Urinary bladder (tissue), 4 donors: ENCODE measurements around the gene BRINP2. TPM values are rescaled to one million over a fixed set of nuclear protein-coding genes. Genes with fewer than 3 reads are reported as not detected.

Source experiments
- DNase-seq: peaks from one replicate; pipeline ENCODE4 v3.0.0-alpha.2; 2015; ENCODE audit errors: extremely low spot score
- H3K27ac ChIP-seq: one replicate; pipeline ENCODE4 v1.5.1; 2013; ENCODE audit warnings: low read depth, mild to moderate bottlenecking, moderate library complexity
- H3K36me3 ChIP-seq: one replicate; pipeline ENCODE4 v1.6.1; 2013; ENCODE audit warnings: mild to moderate bottlenecking, moderate library complexity; ENCODE audit not compliant: insufficient read depth
- H3K4me1 ChIP-seq: one replicate; pipeline ENCODE4 v1.6.1; 2013; ENCODE audit warnings: mild to moderate bottlenecking, moderate library complexity; ENCODE audit not compliant: insufficient read depth
- H3K4me3 ChIP-seq: one replicate; pipeline ENCODE4 v1.5.1; 2013; ENCODE audit warnings: low read depth, low read length
- WGBS: extraction: QIAGEN DNeasy Blood & Tissue Kit; methylation state at CpG from one replicate; pipeline ENCODE4 v1.1.7; 2013; 5-methylcytosine and 5-hydroxymethylcytosine counted together
- polyA plus RNA-seq: library from polyadenylated mRNA; stranded (reverse); fragments of 200-250 nt; gene quantifications from one replicate; pipeline ENCODE4 v1.2.3, GENCODE V29; 2013
- total RNA-seq: library from RNA; depleted of rRNA; stranded (reverse); fragments of >200 nt; gene quantifications from one replicate; pipeline ENCODE4 v1.2.3, GENCODE V29; 2014
- donor health status: healthy with polysubstance abuse.
- donor health status: healthy.

BRINP2 gene
- total and polyA plus RNA-seq, 2 donors, result 0.25 to 0.90 TPM

DNA sequence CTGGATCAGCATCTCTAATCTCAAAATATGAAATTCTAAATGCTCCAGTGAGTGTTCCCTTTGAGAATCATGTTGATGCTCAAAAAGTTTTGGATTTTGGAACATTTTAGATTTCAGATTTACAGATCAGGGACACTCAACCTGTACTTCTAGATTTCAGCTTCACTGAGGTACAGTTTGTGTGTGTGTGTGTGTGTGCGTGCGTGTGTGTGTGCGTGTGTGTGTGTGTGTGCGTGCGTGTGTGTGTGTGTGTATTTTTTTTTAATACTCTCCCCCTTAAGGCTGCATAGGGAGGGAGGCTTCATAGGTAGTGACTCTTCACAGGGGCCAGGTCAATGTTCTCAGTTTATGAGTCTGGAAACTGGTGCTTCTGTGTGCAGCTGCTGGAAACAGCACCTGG, 77.5 kb downstream of the BRINP2 start:
- WGBS, result 89% methylated on average over 5 of the region's 5 CpGs
- Histone ChIP-seq H3K36me3 (no peaks in the 10 kb centered on the region), H3K4me3 (no peak overlapping the region), H3K4me1 (no peaks in the 10 kb centered on the region), H3K27ac (no peak overlapping the region)
- no peak for DNase-seq

DNA sequence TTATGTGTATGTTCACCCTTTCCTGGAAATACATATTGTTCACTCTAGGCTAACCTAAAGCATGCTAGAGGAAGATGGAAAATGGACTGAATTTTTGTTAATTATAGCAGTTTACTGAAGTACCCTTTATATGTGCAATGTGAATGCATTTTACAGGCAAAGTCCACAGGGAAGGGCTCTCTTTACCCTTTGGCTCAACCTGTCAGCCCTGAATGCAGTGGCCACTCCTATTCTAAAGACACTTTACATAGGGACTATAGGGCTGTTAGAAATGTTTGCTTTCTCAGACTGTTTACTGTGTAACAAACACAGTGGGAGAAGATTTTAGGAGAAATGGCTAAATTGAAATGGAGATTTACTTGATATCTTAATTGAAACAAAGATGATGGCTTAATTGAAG, 78.5 kb downstream of the BRINP2 start:
- Histone ChIP-seq H3K36me3 (no peaks in the 10 kb centered on the region), H3K4me1 (no peaks in the 10 kb centered on the region), H3K4me3 (no peak overlapping the region), H3K27ac (no peak overlapping the region)
- no peak for DNase-seq

DNA sequence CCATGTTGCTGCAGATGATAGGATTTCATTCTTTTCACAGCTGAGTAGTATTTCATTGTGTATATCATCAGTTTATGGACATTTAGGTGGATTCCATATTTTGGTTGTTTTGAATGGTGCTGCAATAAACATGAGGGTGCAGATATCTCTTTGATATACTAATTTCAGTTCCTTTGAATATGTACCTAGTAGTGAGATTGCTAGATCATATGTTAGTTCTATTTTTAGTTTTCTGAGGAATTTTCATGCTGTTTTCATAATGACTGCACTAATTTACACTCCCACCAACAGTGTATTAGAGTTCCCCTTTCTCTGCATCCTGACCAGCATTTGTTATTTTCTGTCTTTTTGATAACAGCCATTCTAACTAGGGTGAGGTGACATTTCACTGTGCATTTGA, 82.1 kb downstream of the BRINP2 start:
- Histone ChIP-seq H3K4me1 (no peaks in the 10 kb centered on the region), H3K4me3 (no peak overlapping the region), H3K36me3 (no peaks in the 10 kb centered on the region), H3K27ac (no peak overlapping the region)
- no peak for DNase-seq

DNA sequence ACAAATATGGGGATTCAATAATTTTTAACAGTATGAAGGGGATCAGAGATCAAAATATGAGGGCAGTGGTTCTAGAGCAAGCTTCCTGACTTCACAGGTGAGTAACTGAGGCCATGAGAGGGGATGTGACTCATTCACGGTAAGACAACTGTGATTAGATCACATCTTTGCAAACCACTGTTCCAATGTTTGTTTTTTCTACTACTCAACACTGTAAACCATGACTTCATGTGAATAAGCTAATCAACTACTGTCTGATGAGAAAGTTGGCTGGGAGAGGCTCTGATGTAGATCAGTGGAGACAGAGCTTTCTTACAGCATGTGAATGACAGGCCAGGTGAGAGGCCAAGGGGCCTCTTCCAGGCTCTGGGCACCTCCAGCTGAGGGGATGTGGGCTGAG, 84.7 kb downstream of the BRINP2 start:
- no peak for DNase-seq
- H3K4me1 ChIP-seq, result no peaks in the 10 kb centered on the region
- WGBS, result 60% methylated on average over 1 of the region's 1 CpG
- H3K27ac ChIP-seq, result no peak overlapping the region
- H3K4me3 ChIP-seq, result no peak overlapping the region
- no peaks in the 10 kb centered on the region for H3K36me3 ChIP-seq

DNA sequence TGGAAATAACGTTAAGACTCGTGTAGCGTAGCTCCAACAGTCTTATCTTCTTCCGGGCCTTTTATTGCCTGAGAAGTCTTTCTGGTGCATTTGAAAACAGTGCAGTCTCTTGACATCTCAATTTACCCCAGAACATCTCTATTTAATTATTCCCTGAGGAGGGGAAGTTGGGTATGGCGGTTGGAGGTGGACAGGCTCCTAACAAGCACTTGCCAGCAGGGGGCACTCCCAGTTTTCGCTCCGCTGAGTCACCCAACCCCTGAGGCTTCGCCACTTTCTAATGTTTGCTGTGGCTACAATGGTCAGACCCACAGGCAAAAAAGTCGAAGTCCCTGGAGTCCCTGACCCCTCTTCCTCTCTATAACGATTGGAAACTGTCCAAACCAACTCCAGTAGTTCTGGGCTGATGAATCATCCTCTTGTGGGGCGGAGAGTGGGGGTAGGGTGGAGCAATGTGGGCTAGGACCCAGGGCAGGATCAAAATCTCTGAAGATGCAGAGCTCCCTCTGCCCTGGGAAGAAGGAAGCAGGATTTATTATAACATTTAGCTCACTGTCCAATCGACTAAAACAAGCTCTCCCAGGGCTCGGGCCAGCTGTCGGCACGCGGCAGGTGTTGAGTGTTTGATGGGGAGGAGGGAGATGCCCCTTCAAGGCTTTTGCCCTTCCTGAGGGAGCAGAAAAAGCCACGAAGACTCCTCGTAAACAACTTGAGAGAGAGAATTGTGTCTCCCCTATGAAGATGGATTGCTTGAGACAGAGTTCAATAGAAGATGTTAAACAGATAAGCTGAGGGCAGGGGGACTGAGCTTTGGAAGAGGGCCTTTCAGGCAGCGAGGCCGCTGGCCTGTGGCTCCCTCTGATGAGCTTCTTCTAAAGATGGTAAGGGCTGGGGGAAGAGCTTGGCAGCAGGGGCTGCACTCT, 85.7 kb downstream of the BRINP2 start:
- H3K4me1 ChIP-seq, result no peaks in the 10 kb centered on the region
- WGBS, result 14% methylated on average over 20 of the region's 20 CpGs
- no peak overlapping the region for H3K27ac ChIP-seq
- DNase-seq, result no peak
- H3K4me3 ChIP-seq, result no peak overlapping the region
- H3K36me3 ChIP-seq, result no peaks in the 10 kb centered on the region

DNA sequence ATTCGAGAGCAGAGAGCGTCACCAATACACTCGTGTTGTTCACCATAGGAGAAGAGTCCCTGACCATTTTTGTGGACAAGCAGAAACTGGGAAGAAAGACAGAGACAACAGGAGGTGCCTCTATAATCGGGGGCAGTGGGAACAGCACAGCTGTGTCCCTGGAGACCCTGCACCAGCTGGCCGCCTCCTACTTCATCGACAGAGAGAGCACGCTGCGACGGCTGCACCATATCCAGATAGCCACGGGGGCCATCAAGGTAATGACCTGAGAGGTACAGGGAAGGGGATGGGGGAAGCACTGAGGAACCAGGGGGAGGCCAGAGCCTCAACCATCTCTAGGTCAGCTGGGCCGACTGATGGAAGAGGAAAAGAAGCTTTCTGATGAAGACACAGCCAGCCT, 86.4 kb downstream of the BRINP2 start:
- H3K4me3 ChIP-seq, result no peak overlapping the region
- H3K4me1 ChIP-seq, result no peaks in the 10 kb centered on the region
- H3K36me3 ChIP-seq, result no peaks in the 10 kb centered on the region
- no peak overlapping the region for H3K27ac ChIP-seq
- 72% methylated on average over 11 of the region's 11 CpGs for WGBS
- no peak for DNase-seq

DNA sequence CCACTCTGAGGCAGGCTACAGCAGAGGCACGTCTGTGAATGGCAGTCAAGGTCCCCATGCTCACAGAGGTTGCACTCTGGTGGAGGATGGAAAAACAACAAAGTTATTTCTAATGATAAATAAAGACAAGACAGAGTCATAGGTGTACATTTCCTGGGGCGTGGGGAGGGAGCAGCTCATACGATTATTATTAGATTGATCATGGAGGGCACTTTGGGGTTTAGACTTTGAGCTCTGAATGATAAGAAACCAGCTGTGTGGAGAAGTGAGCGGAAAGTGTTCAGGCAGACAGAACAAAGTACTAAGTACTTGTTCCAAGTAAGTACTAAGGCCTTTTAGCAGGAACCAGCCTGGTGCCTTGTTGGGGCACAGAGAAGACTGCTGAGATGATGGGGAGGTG, 86.8 kb downstream of the BRINP2 start:
- Histone ChIP-seq H3K4me1 (no peaks in the 10 kb centered on the region), H3K4me3 (no peak overlapping the region), H3K27ac (no peak overlapping the region), H3K36me3 (no peaks in the 10 kb centered on the region)
- no peak for DNase-seq
- 87% methylated on average over 4 of the region's 4 CpGs for WGBS

DNA sequence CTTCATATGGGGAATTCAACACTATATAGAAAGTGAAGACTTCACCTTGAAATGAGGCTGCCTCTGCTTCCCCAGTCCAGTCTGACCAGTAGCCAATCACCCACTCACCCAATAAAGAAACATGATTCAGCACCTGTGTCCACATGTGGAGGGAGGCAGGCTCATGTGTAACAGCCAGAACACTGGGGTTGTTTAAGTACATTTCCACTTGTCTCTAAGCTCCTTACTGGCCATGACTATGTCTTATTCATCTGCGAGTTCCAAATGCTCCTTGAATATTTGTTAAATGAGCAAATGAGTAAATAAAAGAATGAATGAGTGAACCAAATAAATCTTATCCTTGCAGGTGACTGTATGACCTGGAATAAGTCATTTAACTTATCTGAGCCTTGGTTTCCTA, 100.1 kb downstream of the BRINP2 start:
- DNase-seq, result no peak
- no peaks in the 10 kb centered on the region for H3K4me1 ChIP-seq
- WGBS, result 90% methylated on average over 1 of the region's 1 CpG
- H3K4me3 ChIP-seq, result no peak overlapping the region
- H3K36me3 ChIP-seq, result no peaks in the 10 kb centered on the region
- H3K27ac ChIP-seq, result no peak overlapping the region

DNA sequence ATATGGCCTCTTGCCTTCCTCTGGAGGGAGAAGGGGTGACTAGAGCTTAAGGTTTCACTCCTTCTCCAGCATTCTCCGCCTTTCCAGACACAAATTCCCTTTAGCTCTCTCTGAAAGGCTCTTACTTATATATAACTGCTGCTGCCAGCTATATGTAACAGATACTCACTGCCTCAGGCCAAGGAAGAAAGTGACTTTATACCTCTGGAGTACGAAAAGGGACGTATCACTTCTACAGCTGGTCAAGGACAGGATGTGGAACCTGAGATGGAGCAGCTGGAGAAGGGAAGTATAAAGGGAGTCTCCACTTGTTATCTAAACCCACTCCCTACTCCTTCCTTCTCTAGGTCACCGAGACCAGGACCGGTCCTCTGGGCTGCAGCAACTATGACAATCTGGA, 102.4 kb downstream of the BRINP2 start:
- Histone ChIP-seq H3K4me3 (no peak overlapping the region), H3K4me1 (no peaks in the 10 kb centered on the region), H3K36me3 (no peaks in the 10 kb centered on the region), H3K27ac (no peak overlapping the region)
- WGBS, result 83% methylated on average over 5 of the region's 5 CpGs
- DNase-seq, result no peak

DNA sequence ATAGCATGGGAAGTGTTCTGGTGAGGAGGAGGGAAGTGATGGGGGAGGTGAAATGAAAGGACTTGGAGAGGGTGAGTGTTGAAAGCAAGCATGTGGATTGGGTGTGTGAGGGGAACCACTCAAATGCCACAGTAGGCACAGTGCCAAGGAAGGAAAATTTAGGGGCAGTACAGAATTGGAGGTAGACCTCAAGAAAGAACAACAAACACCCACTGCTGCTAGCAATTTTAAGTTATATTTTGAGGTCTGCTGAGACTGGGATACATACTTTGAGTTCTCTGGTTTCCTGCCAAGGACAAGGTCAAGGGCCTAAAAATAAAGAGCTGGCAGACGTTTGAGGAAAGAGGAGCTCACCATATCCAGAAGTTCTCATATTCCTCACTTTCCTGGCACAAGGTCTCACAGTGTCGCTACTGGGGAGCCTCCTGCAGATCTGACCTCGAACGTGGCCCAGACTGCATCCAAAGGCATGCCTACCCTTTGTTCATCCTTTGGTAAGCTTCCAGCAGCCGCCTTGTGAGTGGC, 104.0 kb downstream of the BRINP2 start:
- Histone ChIP-seq H3K36me3 (no peaks in the 10 kb centered on the region), H3K4me1 (no peaks in the 10 kb centered on the region), H3K27ac (no peak overlapping the region), H3K4me3 (no peak overlapping the region)
- WGBS, result 15% methylated on average over 5 of the region's 5 CpGs
- peak; percentile 37 for DNase-seq

DNA sequence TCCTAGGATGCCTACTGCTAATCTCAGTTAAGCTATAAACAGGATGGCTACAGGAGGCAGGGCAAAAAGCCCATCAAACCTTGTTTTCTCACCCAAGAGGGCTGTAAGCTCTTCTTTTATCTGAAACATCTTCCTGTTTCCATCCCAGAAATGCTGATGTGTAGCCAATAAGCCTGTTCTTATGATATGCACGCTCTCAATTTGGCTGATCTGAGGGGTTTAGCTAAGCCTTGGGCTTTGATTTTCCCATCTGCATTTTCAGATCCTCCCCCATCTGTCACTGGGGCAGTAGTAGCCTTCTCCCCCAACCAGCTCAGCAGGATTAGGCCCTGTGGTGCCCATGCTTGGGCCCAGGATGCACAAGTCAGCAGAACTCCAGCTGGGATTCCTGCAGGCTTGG, 105.0 kb downstream of the BRINP2 start:
- no peak overlapping the region for H3K27ac ChIP-seq
- 70% methylated on average over 1 of the region's 1 CpG for WGBS
- H3K4me3 ChIP-seq, result no peak overlapping the region
- no peak for DNase-seq
- H3K4me1 ChIP-seq, result no peaks in the 10 kb centered on the region
- no peaks in the 10 kb centered on the region for H3K36me3 ChIP-seq

DNA sequence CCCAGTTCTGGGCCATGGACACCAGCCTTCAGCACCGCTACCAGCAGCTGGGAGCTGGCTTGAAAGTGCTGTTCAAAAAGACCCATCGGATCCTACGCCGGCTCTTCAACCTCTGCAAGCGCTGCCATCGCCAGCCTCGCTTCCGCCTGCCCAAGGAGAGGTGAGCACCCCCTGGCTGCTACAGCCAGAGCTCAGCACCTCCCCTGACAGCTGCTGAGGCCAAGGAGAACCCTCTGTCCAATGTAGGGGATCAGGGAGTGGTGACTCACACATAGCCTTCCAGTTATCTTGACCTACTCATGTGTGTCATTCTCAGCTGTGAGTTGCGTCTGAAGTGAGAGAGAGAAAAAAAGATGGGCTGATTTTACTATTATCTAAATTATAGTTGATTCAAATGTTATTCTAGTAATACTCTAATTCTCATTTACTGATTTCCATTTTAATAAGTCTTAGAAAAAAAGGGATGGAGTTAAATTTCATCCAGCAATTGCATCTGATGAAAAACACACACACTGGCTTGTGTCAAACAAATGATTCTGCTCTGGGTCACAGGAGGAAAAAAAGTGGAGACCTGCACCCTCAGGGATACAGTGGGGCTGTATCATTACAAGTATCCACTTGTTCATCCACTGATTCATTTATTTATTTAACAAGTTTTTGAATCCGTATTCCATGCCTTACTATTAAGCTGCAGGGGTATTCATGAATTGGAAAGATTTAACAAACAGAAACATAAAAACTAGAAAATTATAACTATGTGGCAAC, 108.0 kb downstream of the BRINP2 start:
- H3K27ac ChIP-seq, result no peak overlapping the region
- 92% methylated on average over 10 of the region's 10 CpGs for WGBS
- H3K36me3 ChIP-seq, result no peaks in the 10 kb centered on the region
- H3K4me3 ChIP-seq, result no peak overlapping the region
- no peak for DNase-seq
- H3K4me1 ChIP-seq, result no peaks in the 10 kb centered on the region

DNA sequence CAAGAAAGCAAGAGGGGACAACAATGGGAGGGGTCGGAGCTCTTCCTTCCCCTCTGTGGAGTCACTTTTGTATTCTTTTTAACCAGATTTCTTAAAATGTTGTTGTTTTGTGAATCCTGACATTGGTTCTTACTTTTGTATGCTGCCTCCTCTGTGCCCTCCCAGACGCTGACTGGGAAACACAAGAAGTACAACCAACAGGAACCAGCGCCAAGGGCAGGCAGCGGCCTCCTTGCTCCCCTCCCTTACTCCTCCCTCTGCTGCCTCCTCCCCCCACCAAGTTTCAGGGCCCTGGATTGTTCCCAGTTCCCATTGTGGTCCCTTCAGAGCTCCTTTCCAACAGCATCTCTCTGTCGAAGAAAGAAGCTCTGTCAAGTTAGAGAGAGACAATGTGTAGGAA, 111.1 kb downstream of the BRINP2 start:
- H3K36me3 ChIP-seq, result no peaks in the 10 kb centered on the region
- no peak overlapping the region for H3K27ac ChIP-seq
- H3K4me3 ChIP-seq, result no peak overlapping the region
- no peak for DNase-seq
- H3K4me1 ChIP-seq, result no peaks in the 10 kb centered on the region
- WGBS, result 86% methylated on average over 5 of the region's 5 CpGs

DNA sequence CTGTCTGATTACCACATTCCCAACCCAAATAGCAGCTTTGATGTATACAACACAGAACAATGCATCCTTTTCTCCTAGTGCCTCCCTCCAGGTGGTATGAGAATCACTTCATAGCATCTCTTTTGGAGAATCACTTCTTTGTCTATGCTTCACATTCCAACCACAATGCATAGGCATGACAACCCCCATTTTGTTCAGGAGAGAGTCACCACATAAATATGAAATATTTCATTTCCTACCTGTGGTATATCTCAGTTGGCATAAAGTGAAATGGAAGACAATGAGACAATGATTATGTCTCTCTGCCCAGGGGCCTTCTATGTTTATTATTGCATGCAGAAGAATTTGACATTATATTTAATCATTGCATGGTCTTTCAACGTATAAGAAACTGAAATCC, 112.2 kb downstream of the BRINP2 start:
- Histone ChIP-seq H3K4me1 (no peaks in the 10 kb centered on the region), H3K27ac (no peak overlapping the region), H3K36me3 (no peaks in the 10 kb centered on the region), H3K4me3 (no peak overlapping the region)
- DNase-seq, result no peak
- WGBS, result 62% methylated on average over 1 of the region's 1 CpG
